ENCODE results near the gene ARHGEF10L.

Gene ARHGEF10L

DNA sequence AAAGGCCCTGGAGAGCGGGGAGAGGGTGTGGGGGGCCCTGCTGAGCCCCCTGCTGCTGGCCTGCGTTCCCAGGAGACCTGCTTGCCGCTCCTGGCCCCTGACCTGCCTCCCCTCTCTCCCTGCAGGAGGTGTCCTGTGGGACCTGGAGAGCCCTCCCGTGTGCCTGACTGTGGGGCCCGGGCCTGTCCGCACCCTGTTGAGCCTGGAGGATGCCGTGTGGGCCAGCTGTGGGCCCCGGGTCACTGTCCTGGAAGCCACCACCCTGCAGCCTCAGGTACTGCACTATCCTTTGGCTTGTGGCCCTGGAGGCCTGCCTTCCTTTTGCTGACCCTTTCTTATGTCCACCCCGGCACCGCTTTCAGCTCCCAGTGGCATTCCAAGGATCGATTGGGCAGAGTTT, 124.8 kb downstream of the ARHGEF10L start:
- no peak for DNase-seq

DNA sequence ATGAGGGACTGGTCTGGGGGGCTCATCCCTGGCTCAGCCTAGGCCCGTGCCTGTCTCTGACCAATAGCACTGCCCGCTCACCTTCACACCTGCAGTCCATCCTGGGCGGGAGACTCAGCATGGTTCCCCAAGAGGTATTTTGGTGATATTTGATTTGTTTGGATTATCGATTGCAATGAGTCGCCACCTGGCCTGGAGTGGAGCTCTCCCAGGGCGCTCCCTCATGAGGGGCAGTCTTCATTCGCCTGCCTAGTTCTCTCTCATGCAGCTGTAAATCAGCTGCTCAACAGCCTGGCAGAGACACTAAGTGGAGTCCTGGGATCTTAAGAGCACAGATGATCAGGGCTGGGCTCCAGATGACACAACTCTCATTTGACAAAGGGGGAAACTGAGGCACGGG, 125.6 kb downstream of the ARHGEF10L start:
- DNase-seq: no peak

DNA sequence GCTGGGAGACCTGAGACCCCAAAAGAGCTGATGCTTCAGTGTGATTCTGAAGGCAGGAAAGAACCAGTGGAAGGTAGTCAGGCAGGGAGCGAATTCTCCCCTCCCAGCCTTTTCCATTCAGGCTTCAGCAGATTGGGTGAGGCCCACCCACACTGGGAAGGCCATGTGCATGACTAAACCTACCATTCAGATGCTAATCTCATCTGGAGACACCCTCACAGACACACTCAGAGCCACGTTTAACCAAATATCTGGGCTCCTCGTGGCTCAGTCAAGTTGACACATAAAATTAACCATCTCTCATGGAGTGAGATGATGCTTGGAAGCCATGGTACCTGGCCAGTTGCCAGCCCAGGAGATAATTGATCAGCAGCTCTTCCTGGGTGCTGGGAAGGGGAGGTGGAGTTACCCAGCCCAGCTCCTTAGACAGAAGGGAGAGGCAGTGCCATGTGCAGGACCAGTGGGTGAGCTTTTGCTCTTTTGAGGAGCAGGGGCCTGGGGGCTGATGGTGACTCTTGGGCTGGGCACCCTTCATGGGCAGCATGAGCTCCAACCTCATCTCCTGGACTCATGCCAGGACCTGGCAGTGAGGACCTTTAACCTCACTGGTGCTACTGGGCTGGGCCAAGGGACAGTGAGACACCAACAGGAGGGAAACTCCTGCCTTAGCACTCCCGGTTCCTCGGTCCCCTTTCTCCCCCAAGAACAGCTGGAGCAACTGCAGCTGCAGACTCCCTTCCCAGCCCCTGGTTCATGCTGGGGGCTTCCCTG, 126.6 kb downstream of the ARHGEF10L start:
- DNase-seq: no peak

- DNase-seq: no peak
Measured at GRCh38 chr1:17667641-17668040, 128.1 kb downstream of the ARHGEF10L start.

GRCh38 chr1:17668195-17668594, 128.7 kb downstream of the ARHGEF10L start:
- DNase-seq: no peak

DNA sequence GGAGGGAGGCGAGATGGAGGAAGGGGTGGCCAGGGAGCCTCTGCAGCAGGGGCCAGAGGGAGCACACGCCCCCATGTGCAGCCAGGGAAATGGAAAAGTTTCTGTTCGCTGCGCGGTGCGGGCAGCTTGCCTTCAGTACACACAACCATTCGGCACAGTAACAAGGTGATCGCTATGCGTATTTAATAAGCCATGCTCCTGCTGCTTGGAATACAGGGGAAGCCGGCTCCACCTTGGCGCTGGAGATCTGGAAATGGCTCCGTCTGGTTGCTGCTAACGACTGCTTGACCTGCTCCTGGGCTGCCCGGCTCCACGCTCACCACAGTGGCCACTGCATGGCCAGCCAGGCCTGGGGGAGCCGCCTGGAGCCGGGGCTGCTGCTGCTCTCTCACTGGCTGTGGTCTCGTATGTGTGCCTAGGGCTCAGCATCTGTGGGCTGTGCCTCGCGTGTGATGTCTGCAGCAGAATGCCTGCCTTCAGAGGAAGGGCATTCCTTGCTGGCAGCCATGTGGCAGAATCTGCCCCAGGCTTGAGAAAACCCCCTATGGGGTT, 129.2 kb downstream of the ARHGEF10L start:
- no peak for DNase-seq

DNA sequence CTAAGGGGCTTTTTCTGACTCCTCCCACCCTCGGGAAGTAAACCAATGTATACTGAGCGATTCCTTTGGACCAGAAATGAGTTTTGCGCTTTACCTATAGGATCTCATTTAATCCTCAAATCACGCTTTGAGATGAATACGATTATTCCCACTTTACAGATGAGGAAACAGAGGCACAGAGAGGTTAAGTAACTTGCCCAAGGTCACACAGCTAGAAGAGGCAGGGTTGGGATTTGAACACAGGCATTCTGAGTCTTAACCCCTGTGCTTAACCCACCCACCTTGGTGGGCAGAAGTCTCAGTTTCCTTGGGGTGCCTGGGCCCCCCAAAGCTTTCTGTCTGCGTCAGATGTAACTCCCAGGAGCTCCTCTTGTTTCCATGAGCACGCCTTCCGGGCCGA, 129.8 kb downstream of the ARHGEF10L start:
- DNase-seq: no peak

DNA sequence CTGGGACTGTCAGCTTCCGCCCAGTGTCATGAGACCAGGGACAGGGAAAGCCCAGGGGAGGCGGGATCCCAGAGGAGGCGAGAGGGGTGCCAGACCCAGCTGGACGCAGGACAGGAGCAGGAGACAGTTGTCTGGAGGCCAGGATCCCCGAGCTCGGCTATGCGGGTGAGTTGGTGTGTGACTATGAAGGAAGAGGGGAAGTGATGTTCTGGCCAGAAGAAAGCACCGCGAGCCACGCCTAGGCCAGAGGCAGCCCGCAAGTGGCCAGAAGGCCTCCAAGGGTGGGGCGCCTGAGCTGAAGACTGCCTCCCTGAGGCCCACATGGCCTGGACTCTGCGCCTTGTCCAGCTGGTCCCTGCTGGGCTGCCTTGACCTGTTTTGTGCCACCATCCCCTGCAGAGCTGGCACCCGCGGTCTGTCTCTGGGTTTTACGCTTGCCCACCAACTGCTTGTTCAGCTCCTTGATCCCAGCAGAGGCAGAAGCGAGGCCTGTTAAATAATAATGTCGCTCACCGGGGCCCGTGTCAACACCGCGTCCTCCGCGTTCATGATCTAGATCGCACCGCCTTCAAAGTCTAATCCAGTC, 130.5 kb downstream of the ARHGEF10L start:
- DNase-seq: peak in 1 of 2 donors; percentile 35

- DNase-seq: no peak
Measured at GRCh38 chr1:17670587-17671313, 131.3 kb downstream of the ARHGEF10L start.

DNA sequence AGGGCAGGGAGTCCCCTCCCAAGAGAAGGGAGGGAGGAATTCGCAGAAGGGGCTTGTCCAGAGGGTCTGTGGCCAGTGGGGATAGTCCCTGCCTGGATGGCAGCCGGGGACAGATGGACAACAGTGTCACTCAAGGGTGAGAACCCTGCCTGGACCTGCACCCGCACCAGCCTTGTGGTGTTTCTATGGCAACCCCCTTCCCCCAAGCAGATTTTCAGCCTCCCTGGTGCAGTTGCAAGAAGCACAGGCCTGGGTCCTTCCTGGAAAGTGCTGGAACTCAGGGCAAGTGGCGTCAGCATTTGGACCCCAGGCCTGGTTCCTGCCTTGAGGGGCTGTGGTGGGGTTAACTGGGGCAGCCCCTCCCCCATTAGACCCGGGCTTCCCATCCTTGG, 131.8 kb downstream of the ARHGEF10L start:
- DNase-seq: no peak

DNA sequence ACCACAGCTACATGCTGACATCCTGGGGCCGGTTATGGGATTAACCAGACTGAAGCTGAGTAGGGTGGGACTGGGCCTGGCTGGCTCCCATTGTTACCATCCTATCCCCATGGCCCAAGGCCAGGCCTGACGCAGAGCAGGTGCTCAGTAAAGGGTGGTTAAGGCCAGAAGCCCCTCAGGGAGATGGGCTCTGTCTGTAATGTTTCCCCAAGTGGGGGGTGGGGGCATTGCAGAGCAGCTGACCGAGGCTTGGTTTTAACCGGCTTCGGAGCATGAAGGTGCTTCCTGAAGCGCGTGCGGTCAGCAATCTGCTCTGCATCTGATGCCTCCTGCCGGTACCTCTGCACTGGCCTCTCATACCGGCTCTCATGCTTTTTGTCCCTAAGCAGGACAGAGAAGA, 132.2 kb downstream of the ARHGEF10L start:
- DNase-seq: no peak

DNA sequence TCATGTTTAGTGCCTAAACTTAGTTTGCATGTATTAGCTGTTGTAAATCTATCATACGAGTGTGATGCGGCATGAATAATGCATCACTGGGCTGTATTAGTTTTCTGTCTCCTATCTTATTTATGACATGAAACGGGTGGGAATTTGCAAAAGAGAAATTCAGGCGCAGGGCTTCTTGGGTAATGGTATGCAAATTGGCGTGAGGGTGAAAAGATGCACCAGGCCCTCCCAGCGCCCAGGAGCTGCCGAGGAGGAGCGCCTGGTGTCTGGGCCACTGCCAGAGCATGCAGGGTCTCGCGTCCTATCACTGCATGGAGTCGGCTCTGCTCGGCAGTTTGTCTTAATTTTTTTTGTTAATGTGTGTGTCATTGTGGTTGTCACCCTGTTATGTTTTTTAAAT, 132.7 kb downstream of the ARHGEF10L start:
- DNase-seq: no peak

GRCh38 chr1:17673329-17674072, 134.0 kb downstream of the ARHGEF10L start:
- peak; percentile 57 to 83 for DNase-seq

- DNase-seq: peak; percentile 58 to 70
Measured at GRCh38 chr1:17674726-17675500, 135.4 kb downstream of the ARHGEF10L start.

GRCh38 chr1:17675744-17676143, 136.2 kb downstream of the ARHGEF10L start:
- peak; percentile 31 to 43 for DNase-seq

DNA sequence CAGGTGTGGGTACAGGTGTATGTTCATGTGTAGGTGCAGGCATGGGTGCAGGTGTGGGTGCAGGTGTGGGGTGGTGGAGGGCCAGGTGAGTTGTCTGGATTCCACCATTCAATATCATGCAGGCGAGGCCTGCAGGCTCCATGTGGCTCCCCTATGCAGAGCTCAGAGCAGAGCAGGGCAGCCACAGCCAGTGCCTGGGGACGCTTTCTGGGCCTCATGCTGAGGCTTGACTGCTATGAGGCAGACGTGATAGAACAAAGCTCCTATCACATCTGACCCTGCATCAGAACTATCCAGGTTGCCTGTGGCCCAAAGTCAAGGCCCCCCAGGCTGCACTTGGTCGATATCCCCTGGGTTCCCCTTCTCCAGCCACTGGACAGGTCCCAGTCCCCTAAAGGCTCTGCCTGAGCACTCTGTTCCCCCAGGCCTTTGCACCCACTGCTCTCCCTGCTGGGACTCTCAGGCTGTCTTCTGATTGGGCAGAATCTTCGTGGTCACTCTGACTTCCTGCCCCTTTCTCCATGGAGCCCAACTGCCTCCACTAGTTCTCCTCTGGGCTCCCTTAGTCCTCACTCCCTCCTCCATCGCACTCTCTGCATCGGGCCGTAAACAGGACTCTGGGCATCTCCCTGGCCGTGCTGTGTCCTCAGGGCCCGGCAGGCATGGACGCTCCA, 137.0 kb downstream of the ARHGEF10L start:
- peak; percentile 20 to 23 for DNase-seq

DNA sequence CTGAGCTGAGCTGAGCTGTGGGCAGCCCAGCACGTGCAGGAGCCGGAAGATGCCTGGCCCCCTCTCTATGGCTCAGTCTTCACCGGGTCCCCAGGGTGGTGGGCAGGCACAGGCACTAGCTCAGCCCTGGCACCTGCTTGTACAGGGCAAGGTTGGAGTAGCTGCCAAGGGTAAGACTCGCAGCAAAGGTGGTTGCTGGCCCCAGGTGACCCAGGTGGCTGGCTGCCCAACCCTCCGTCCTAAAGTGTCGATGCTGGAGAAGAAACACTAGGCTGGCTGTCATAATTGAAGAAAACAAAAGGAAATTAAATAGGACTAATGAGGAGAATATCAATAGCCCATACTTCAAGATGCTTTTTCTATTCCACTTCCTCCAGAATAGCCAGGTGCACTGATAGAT, 138.5 kb downstream of the ARHGEF10L start:
- no peak for DNase-seq

GRCh38 chr1:17679856-17680255, 140.4 kb downstream of the ARHGEF10L start:
- DNase-seq: no peak

DNA sequence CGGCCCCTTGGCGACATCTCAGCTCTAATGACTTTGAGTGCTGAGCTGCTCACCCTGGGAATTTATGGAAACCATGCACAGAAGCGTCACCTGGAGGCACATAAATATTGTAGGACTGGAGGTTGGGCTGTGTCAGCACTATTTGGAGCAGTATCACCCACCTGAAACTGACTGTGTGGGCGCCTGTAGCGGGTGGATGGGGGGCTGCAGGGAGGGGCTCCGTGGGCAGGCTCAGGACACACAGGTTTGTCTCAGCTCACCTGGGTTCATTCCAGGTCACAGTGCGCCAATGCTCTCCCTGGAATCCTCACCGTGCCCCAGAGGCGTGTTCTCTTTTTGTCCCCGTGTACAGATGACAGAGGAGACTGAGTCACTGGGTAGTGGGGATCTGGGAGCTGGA, 140.8 kb downstream of the ARHGEF10L start:
- no peak for DNase-seq

DNA sequence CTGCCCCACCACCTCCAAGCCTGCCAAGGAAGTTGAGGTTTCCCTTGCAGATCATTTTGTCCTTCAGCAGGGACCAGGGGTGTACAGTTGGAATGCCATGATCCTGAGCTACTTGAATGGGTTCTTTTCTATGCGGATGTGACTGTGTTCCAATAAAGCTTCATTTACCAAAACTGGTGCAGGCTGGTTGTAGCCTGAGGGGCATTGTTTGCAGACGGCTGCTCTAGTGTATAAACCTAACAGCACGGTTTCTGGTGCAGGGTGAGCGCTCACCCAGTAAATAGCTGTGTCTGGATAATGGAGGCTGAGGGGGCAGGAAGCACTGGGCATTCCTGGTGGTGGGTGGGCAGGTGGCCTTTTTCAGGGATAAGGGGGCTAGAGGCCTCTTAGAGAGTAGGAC, 142.9 kb downstream of the ARHGEF10L start:
- no peak for DNase-seq

DNA sequence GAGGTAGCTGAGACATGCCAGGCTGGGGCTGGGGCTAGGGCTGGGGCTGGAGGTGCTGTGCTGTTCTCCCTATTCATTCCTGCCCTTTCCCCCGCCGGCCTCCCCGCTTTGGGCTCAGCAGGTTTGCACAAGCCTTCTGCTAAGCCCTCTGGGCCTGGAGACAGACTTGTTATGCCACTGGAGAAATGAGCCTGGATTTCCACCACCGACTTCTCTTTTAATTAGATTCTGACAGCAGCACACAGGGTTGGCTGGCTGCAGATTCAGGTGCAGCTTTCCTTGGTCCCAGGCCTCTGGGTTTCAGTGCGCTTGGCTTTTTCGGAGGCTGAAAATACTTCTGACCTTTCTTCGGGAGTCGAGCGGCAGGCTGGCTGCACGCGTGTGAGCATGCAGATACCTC, 144.1 kb downstream of the ARHGEF10L start:
- DNase-seq: no peak

Measured in inflammatory macrophage (primary cell).